NOMO-1 treated with dmso at 0.1 percent for 144 hours (cell line): ENCODE measurements around the gene SP2.
A peak's percentile ranks its signal among the peaks of the same experiment; 100 is the strongest.

Source experiments
- DNase-seq: peaks from one replicate; lab custom pipeline; 2025; ENCODE audit not compliant: unreplicated experiment; lab: John Stamatoyannopoulos, UW

Gene SP2

DNA sequence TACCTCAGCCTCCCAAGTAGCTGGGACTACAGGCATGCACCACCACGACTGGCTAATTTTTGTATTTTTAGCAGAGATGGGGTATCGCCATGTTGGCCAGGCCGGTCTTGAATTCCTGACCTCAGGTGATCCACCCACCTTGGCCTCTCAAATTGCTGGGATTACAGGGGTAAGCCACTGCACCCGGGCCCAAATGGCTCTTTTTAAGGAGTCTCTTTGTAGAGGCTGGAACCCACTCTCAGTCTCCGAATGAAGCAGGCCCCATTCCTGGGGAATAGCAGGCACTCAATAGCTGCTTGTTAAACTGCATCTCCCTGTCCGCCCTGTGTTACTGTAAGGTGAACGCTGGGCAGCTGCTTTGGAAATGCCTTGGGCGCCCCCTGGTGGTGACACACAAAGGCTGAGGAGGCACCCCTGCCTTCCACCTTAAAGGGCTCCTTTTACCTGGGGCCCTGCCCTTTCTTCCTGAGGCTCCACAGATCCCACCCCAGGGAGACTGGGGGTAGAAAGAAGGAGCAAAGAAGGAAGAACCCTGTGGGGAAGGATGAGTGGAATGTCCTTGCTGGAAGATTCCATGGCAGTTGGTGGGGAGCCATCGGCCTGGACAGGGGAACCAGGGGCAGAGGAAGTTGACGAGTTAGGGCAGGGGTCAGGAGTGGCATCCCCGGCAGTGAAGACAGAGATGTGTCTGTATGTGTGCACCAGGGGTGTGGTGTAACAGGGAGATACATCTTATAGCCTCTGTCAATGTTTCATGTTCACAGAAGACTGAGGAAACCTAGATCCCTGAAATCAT lies 6.1 kb upstream of the SP2 start:
- DNase-seq: peak; percentile 34

DNA sequence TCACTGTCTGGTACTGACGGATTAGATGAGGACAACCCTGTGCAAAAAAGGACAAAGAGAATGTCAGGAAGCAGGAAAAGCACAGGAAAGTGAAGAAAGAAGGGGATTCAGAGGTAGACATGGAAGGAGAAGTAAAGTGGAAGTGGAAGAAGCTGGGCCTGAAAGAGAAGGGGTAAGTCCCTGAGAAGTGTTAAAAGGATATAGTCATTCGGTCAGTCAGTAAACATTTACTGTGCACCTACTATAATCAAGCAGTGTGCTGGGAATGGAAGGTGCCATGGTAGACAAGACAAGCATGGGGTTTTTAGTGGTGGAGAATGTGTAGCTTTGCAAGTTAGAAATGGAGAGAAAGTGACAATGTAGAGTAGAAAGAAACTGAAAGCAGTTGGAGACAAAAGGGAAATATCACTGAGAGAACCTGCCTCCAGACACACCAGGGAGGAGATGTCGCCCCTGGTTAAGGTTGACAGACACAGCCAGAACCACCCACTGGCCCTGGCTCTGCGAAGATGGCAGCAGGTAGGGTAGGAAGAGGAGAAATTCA lies 4.4 kb upstream of the SP2 start:
- DNase-seq: no peak

DNA sequence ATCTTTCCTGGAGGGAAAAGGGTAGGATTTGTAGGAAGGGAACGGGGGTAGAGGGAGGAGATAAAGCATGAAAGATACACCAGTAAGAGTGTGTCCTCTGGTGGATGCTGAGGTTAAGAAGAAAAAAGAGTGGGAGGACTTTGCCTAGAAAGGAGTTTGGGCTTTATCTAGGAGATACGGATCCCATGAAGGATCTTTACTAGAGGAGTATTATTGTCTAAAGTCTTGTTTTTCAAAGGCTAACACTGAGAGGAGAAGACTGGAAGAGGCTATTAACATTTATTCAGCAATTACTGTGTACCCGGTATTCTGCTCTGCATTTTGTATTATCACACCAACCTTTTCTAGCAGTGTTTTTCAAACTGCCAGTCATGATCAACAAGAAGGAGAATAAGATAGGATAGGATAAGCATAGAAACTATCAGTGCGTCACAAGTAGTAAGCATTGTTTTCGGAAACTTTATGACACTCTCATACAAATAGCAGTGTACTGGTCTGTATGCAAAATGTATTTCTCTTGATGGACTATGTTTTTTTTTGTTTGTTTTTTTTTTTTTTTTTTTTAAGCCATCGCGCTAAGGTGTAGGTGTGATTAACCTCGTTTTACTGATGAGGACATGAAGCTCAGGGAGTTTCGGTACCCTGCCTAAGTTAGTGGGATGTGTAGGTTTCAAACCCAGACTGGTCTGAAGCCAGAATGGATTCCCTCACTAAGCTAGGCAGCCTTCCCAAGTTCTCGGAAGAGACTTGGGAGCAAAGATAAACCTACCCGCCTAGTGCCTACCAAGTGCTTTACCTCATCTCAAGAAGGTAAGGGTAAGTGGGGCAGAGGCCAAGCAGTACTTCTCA lies 1.3 kb upstream of the SP2 start:
- no peak for DNase-seq

DNA sequence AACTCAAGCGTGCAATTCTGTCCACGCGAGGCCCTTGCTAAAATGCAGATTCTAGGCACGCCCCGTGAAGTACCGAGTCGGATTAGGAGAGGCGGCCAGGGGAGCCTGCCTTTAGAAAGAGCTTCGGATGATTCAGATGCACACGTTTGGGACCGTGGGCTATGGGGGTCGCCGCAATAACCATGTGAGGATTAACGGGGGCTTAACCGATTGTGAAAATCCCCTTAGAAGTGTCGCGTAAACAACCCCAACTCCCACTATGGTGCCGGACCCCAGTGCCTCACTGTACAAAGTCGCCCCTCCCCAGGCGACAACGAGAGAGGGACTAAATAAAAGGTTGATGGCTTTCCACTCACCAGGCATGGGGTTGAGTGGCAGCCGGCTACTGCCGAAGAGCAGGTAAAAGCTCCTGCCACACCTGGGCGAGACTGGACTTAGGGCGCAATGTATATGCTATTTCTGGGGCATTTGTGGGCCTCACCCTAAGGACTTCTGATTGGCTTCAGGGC lies 635 bp upstream of the SP2 start:
- no peak for DNase-seq

DNA sequence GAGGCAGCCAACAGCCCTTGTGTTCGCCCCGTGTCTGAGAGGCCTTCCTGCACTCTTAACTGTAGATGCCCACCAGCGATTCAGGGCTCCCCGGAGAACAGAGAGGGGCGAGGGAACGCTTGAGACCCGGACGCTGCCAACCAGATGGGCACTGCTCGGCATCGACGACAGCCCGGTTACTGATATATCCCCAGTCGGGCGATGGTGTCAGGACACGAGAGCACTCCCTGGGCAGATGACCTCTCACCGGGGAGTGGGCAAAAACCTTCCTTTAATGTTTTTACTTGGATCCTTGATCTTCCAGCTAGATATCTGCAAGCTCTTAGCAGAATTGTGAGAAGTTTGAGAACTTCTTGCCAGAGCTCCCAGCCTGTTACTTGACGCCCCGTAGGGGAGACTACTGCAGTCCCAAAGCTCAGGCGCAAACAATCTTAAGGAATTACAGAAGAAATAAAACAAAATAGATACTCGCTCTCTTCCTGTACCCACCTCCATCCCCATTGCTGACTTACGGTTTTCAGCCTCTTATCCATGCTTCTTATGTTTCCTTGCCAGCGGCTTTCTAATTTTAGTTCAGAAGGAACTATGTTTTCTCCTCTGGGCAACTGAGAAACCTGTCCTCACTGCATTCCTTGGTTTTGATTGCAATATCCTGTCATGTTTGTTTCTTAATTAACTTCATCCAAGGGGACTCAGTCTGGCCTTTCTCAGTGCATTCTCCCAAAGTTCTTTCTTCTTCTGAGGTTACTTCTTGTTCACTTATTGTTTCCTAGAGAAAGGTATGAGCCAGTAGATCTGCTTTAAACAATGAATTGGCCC lies 845 bp downstream of the SP2 start:
- no peak for DNase-seq

DNA sequence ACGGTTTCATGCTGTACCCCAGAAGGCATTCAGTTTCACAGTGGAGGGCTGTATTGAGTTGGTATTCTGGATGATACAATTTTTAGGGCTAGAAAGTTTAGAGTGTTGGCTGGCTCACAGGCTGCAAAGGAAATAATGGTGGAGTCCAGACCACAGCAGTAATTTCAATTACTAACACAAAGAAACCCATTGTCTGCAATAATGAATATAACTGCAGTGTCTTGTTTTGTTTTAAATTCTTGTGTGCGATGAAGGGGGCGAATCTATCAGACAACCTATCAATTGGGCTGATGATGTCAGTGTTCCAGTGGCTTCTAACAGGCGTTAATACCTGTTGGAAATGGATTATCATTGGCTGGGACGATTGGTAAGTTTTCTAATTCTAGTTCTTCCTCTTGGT lies 1.5 kb downstream of the SP2 start:
- no peak for DNase-seq

DNA sequence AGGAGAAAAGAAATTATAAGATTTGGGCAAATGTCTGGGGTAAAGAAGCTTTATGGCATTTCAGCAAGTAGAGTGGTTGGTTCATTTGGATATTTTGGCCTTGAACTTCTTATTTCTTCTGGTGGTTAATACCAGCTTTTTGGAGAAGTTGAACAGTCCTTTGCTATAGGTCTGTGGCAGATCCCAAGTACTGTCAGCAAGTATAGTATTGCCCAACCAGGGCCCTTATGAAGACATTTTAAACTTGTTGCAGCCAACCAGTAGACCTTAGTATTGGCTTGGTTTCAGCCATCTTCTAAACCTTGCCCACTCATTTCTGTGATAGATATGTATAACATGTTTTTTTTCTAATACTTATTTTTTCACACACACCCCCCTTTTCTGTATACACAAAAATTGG lies 2.2 kb downstream of the SP2 start:
- peak; percentile 29 for DNase-seq

DNA sequence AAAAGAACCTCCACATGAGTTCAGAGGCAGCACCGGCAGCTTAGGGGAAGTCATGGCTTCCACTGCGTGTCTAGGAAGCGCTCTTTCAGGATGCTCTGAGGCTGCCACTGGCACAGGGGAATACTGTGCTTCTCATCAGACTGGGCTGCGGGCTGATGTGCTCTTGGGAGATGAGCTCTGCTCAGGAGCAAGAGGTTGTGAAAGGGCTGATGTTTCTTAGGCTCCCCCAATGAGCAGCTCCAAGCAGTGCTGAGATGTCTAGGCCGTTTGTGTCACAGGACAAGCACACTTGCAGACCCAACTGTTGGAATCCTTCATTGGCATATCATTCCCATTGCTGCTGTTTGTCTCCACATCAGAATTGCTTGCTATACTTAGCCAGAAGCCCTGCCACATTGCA lies 3.6 kb downstream of the SP2 start:
- no peak for DNase-seq

DNA sequence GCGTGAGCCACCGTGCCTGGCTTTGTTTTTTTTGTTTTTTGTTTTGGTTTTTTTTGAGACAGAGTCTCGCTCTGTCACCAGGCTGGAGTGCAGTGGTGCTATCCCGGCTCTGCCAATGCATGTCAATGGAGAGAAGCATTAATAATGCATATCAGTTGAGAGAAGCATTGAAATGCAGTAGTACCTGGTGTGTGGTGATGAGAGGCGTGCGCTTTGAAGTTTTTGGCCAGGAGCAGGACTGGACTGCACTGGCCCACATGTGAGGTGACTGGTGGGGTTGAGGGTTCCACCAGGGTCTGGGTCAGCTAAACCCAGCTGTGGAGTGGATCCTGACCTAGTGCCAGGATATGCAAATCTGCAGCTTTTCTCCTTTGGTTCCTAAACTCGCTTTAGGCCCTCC lies 5.4 kb downstream of the SP2 start:
- no peak for DNase-seq

DNA sequence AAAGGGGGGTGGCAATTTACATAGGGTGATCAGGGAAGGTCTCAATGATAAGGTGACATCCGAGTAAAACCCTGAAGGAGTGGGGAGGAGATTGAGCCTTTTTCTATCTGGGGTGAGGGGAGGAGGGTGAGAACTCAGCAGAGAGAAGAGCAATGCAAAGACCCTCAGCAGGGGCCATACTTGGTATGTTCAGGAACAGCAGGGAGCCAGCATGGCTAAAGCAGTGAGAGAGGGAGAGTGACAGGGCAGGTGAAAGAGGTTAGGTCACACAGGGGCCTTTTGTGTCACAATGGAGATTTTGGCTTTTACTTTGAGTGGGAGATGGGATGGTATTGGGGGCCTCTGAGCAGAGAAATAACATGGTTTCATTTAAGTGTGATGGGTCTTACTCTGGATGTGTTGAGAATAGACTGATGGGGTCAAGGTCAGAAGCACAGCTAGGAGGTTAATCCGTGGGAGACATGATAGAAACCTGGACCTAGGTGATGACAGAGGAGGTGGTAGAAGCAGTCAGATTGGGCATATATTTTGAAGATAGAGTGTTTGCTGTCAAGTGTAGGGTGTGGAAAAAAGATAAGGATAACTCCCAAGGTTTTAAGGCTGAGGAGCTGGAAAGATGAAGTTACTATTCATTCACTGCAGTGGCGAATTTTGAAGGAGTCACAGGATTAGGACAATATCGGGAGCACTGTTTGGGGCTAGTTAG lies 6.2 kb downstream of the SP2 start:
- no peak for DNase-seq

DNA sequence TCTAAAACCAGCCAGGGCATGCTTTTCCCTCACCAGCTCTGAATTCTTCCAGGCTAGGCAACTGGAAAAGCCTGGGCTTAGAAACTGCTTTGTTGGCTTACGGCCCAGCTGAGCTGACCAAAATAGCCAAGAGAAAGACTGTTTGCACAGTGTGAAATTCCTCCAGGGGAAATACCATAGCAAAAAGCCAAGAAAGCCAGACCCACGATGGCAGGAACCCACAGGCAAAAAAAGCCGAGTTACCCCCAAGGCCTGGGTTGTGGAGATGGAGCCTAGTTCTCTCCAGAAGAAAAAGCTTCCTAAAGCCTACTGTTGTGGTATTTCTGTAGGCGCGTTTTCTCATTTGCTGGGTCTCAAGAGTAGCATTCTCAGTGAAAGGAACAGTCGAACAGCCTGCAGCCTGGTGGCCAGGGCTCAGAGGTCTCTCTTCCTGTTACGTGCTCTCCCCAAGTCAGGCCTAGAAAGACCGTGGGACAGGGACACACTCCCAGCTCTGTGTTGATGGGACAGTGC lies 9.2 kb downstream of the SP2 start:
- DNase-seq: no peak

DNA sequence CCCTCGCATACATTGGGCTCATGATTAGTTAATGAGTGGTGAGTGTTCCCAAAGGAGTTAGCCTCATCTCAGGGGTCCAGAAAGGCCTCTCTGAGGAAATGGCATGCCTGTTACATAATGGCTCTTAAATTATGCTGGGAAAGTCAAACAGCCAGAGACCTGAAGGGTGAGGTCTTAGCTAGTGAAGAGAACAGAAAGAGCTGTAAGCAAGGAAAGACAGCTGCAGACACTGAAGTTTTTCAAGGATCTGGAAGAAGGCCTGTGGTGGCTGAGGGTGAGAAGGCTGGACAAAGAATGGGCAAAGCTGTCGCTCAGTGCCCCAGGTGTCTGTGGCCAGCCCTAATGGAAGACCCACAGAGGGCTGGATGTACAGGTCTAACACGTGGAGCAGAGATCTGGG lies 10.4 kb downstream of the SP2 start:
- DNase-seq: no peak

DNA sequence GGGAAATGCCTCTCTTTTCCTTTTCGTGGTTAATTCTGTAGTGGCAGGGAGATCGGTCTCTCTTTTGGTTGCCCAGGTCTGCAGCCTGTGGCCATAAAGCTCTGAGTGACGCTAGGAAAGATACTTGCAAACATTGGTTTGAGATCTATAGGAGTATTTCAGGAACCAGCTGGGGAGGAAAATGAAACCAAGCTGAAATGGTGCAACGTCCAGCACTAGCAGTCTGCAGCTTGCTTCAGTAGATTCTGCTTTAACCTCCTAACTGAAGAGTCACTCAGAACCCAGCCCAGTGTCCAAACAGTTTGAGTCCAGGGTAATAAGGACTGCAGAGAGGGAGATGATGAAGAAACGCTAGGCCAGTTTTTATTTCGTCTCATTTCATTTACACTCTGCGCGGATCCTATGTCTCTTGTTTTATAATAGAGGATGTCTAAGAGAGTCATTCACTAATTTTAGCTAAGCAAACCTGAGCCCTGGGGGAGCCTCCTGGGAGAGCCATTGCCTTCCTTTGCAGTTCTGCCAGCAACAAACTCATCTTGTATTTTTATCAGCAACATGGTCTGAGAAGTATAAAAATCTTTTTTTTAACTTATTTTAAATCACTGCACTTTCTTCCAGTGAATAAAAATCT lies 12.0 kb downstream of the SP2 start:
- DNase-seq: peak; percentile 47

DNA sequence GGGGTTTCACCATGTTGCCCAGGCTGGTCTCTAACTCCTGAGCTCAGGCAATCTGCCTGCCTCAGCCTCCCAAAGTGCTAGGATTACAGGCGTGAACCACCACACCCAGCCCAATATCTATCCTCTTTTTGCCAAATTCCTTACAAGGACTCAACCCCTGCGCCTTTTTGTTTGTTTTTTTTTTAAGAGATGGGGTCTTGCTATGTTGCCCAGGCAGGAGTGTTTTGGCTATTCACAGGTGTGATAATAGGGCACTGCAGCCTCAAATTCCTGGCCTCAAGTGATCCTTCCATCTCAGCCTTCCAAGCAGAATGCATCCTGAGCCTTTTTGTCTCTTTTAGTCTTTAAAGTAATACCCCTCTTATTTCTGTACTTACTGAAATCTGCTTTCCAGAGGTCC lies 17.0 kb downstream of the SP2 start:
- DNase-seq: no peak

DNA sequence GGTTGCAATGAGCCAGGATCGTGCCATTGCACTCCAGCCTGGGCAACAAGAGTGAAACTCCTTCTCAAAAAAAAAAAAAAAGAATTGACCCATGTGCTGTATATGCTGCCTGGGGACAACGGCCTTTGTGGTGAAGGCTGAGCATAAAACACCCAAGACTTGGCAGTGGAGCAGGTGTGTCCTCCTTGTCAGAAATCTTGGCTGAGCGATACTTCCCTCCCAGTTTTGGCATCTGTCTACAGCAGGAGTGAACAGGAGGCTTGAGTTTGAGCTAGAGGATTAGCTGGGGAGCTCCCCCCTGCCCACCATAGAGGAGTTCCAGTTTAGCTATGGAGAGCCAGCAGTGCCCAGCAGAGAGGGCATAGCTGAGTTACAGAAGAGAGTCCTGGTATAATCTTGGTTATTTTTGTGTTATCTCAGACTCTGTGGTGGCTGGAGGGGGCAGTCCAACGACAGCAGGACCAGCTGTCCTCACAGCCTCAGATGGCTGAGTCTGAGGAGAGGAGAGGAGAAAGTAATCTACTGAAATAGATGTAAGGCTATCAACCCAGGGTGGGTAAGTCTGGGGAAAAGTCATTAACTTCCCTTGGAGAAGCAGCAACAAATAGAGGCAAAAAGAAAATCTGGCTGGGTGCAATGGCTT lies 18.4 kb downstream of the SP2 start:
- no peak for DNase-seq

DNA sequence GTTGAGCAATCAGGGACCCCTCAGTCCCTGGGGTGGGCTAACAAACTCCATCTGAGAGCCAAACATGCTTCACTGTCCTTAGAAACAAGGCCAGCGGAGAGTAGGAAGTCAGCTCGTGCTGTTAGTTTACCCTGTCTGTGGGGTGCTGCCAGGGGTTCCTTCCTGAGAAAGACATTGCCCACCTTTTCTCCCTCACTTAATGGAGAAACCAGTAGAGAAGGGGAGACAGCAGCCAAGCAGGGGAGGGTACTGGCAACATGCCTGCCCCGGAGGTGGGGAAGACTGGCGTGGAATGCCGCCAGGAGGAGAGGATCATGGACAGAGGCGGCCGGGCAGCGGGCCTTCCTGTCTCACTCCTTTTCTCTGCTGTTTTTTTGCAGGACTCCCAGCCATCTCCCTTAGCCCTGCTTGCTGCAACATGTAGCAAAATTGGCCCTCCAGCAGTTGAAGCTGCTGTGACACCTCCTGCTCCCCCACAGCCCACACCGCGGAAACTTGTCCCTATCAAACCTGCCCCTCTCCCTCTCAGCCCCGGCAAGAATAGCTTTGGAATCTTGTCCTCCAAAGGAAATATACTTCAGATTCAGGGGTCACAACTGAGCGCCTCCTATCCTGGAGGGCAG lies 19.9 kb downstream of the SP2 start:
- DNase-seq: no peak

DNA sequence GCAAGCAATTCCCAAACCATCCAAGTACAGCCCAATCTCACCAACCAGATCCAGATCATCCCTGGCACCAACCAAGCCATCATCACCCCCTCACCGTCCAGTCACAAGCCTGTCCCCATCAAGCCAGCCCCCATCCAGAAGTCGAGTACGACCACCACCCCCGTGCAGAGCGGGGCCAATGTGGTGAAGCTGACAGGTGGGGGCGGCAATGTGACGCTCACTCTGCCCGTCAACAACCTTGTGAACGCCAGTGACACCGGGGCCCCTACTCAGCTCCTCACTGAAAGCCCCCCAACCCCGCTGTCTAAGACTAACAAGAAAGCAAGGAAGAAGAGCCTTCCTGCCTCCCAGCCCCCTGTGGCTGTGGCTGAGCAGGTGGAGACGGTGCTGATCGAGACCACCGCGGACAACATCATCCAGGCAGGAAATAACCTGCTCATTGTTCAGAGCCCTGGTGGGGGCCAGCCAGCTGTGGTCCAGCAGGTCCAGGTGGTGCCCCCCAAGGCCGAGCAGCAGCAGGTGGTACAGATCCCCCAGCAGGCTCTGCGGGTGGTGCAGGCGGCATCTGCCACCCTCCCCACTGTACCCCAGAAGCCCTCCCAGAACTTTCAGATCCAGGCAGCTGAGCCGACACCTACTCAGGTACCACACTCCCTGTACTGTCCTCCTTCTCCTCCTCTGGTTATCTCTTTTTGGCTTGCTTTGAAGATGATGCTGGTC lies 20.6 kb downstream of the SP2 start:
- no peak for DNase-seq

DNA sequence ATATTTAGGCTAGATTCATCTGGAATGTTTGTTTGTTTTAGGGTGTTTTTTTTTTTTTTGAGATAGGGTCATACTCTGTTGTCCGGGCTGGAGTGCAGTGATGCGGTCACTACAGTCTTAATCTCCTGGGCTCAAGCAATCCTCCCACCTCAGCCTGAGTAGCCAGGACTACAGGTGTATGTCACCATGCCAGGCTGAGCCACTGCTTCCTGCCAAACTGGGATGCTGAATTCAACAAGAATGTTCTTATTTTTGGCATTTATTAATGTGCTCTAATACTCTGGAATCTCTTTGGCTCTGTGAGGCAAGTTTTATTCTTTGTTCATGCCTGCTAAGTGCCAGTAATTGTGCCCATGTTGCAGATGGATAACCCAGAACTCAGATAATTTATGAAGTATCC lies 21.5 kb downstream of the SP2 start:
- DNase-seq: no peak
